ENCODE data around the gene ZNF597. TPM values are rescaled to one million over a fixed set of nuclear protein-coding genes. Genes with fewer than 3 reads are reported as not detected.
A peak's percentile ranks its signal among the peaks of the same experiment; 100 is the strongest.

ZNF597 gene
- total and polyA plus RNA-seq, 2 experiments from 2014 or later, result 0.56 to 2.1 TPM

- no peaks in the 10 kb centered on the region for H3K36me3 ChIP-seq
- DNase-seq (ENCODE audit: low read depth in 1 of 2, low spot score in 1 of 2), result peak; percentile 46 to 56
- H3K4me1 ChIP-seq (ENCODE audit: low read depth), result peaks cover 37% of the 10 kb centered on the region
- no peaks in the 10 kb centered on the region for H3K9me3 ChIP-seq (ENCODE audit: low read depth)
- H3K27me3 ChIP-seq, result no peaks in the 10 kb centered on the region
- peak overlapping the region; percentile 98 for H3K27ac ChIP-seq
- H3K4me3 ChIP-seq, result peak overlapping the region; percentile 66
- TF ChIP-seq CTCF (IDR thresholded peaks at IDR 0.05; ENCODE audit: low read depth, low read length), result no peak
Observed at GRCh38 chr16:3458278-3458851, 15.1 kb upstream of the ZNF597 start.

GRCh38 chr16:3457434-3458252, 14.3 kb upstream of the ZNF597 start:
- Histone ChIP-seq H3K27ac (peak overlapping the region; percentile 98), H3K9me3 (ENCODE audit: low read depth) (no peaks in the 10 kb centered on the region), H3K27me3 (no peaks in the 10 kb centered on the region), H3K36me3 (no peaks in the 10 kb centered on the region), H3K4me1 (ENCODE audit: low read depth) (peaks cover 37% of the 10 kb centered on the region), H3K4me3 (peak overlapping the region; percentile 66)
- peak; percentile 43 for TF ChIP-seq CTCF (IDR thresholded peaks at IDR 0.05; ENCODE audit: low read depth, low read length)
- peak; percentile 94 to 95 for DNase-seq (ENCODE audit: low read depth in 1 of 2, low spot score in 1 of 2)

- Histone ChIP-seq H3K27ac (no peak overlapping the region), H3K9me3 (ENCODE audit: low read depth) (no peaks in the 10 kb centered on the region), H3K4me1 (ENCODE audit: low read depth) (peaks cover 15% of the 10 kb centered on the region), H3K27me3 (no peaks in the 10 kb centered on the region), H3K36me3 (peaks cover 7% of the 10 kb centered on the region), H3K4me3 (no peak overlapping the region)
- no peak for DNase-seq (ENCODE audit: low read depth in 1 of 2, low spot score in 1 of 2)
- TF ChIP-seq CTCF (IDR thresholded peaks at IDR 0.05; ENCODE audit: low read depth, low read length), result no peak
Observed at GRCh38 chr16:3454631-3455147, 11.4 kb upstream of the ZNF597 start.

- H3K27me3 ChIP-seq, result no peaks in the 10 kb centered on the region
- peaks cover 7% of the 10 kb centered on the region for H3K36me3 ChIP-seq
- DNase-seq (ENCODE audit: low read depth in 1 of 2, low spot score in 1 of 2), result no peak
- TF ChIP-seq CTCF (IDR thresholded peaks at IDR 0.05; ENCODE audit: low read depth, low read length), result no peak
- H3K9me3 ChIP-seq (ENCODE audit: low read depth), result no peaks in the 10 kb centered on the region
- H3K4me3 ChIP-seq, result no peak overlapping the region
- H3K27ac ChIP-seq, result no peak overlapping the region
- H3K4me1 ChIP-seq (ENCODE audit: low read depth), result peaks cover 9% of the 10 kb centered on the region
Observed at GRCh38 chr16:3454093-3454492, 10.8 kb upstream of the ZNF597 start.

GRCh38 chr16:3444032-3444388, 706 bp upstream of the ZNF597 start:
- H3K9me3 ChIP-seq (ENCODE audit: low read depth), result no peaks in the 10 kb centered on the region
- no peak for TF ChIP-seq CTCF (IDR thresholded peaks at IDR 0.05; ENCODE audit: low read depth, low read length)
- peaks cover 7% of the 10 kb centered on the region for H3K4me1 ChIP-seq (ENCODE audit: low read depth)
- DNase-seq (ENCODE audit: low read depth in 1 of 2, low spot score in 1 of 2), result peak; percentile 75 to 79
- no peaks in the 10 kb centered on the region for H3K27me3 ChIP-seq
- H3K4me3 ChIP-seq, result peak overlapping the region; percentile 93
- H3K36me3 ChIP-seq, result peaks cover 9% of the 10 kb centered on the region
- H3K27ac ChIP-seq, result peak overlapping the region; percentile 96

Measured in cardiac muscle cell (in vitro differentiated cells and primary cell).